NCI-H524 treated with DMSO at 0.1 percent for 48 hours (cell line): ENCODE results near the gene C4BPB.

Source experiments
- DNase-seq: peaks from one replicate; lab custom pipeline; 2025; lab: John Stamatoyannopoulos, UW

C4BPB gene

DNA sequence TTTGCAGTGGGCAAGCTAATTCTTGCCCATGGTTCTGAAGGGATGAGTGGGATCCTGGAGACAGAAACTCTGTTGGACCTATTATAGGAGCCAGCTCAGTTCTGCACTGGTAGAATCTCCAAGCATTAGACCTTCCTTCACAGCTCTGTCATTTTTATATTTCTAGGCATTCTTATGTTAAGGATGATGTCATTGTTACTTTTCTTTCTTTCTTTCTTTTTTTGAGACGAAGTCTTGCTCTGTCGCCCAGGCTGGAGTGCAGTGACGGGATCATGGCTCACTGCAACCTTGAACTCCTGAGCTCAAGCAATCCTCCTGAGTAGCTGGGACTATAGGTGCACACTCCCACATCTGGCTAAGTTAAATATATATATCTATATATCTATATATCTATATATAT, 28.1 kb upstream of the C4BPB start:
- no peak for DNase-seq

DNA sequence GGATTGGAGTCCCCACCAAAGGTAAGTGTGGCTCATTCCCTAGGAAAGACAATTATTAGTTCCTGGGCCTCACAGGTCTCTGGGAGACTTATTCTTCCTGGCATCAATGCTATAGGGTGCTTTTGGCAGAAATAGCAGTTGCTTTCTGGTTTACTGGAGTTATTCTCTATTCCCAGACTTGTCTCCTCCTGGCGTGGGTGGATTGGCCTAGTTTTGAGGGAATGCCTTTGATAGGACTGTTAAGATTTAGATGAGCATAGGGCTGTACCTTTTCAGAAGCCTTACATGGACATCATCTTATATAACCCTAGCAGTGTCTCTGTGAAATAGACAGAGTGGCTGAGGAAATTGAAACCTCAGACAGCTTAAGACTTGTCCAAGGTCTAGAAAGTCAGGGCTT, 26.6 kb upstream of the C4BPB start:
- no peak for DNase-seq

GRCh38 chr1:207063014-207063413, 25.6 kb upstream of the C4BPB start:
- DNase-seq = no peak

DNA sequence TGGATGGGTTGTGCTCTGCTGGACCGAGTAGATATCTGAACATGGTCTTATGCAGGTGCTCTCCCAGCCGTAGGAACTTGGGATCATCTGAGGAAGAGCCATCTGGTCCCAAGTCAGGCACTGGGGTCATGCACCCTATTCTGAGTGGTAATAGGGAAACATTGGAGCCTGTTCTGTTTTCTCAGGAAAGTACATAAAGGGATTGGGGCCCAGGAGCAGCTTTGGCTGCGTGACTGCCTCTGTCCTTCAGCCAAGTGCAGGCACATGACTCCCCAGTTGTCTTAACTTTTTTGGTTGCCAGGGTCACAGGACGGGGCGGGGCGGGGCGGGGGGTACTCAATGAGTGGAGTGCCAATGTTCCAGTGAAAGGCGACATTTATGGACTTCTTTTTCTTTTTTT, 24.1 kb upstream of the C4BPB start:
- DNase-seq = no peak

DNA sequence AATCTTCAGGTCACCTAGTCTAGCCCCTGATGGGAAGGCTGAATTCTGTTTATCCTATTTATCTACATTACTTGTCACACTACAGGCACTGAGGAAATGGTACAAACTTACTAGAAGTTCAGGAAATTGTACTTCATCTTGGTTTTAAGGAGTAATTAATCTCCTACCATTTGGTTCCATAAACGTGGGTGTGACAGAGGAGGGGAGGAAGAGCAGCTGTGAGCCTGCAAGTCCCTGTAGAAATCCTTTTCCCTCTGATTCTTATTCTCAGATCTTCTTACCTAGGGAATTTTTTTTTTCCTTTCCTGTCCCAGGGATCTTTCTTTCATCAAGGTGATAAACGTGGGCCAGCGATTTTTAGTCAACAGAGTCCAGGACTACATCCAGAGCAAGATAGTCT, 21.5 kb upstream of the C4BPB start:
- DNase-seq = no peak

GRCh38 chr1:207067665-207068064, 21.0 kb upstream of the C4BPB start:
- no peak for DNase-seq

- DNase-seq = no peak
These were observed 19.6 kb upstream of the C4BPB start for GRCh38 chr1:207069061-207069460.

- DNase-seq = no peak
These were observed 18.7 kb upstream of the C4BPB start for GRCh38 chr1:207069858-207070506.

GRCh38 chr1:207070811-207071210, 17.8 kb upstream of the C4BPB start:
- no peak for DNase-seq

DNA sequence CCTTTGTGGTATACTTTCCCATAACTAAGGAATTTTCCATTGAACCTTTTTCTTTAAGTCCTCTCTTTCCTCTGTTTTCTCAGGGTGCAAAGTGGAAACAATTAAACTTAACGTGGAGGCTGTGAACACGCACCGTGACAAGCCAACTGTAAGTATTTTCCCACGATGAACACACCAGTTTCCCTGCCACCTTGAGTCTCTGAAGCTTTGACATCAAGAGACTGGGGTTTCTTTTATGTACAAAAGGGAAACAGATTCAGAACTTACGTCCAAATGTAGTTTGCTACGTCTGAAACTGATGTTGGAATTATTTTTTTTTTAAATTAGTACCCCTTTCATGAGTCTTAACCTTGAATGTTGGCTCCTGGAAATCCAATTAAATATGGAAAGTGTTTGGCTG, 17.2 kb upstream of the C4BPB start:
- no peak for DNase-seq

DNA sequence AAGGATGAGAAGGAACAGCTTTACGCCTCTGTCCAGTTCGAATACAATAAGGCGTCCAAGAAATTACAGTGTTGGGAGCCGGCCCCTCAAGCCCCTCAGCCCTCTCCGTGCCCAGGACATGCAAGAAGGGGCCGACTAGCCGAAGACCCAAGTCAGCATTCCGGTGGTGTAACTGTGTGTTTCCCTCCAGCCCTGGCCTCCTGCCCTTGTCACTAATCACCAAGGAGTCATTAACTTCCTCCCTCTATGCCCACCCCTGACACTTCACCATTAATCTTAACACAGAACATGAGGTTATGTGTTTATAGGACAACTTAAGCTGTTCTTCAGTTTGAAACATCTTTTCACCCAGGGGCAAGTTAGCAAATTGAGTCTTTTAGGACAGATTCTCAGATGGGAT, 16.4 kb upstream of the C4BPB start:
- no peak for DNase-seq

GRCh38 chr1:207073906-207074820, 14.5 kb upstream of the C4BPB start:
- no peak for DNase-seq

DNA sequence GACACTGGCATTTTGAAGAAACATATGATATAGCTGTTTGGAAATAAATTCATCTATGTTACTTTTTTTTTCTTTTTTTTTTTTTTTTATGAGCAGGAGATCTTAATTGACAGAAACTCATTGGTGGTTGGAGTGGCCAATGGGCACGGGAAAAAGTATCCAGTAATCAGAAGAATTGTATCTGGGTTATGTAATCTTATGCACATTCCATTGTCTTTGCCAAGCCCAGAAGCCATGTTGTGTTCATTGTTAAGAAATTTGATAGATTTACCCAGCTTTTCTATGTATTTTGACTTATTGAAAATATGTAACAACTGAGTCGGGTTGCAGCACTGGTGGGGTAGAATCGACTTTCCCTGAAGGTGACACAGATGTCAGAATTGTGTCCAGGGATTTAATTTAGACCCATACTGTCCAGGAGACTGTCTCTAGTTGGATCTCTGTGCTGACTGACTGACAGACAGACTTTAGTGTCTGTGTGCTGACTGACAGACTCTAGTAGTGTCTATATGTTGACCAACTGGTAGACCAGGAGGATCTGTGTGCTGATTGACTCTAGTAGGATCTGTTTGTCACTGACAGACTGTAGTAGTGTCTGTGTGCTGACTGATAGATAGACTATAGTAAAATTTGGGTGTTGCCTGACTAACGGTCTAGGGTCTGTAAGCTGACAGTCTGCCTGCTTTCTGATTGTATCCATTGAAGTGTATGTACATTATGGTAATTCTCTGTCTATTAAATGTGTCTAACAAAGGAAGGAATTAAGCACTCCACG, 12.3 kb upstream of the C4BPB start:
- no peak for DNase-seq

- DNase-seq = no peak
These were observed 11.6 kb upstream of the C4BPB start for GRCh38 chr1:207077012-207077411.

- peak; percentile 9 for DNase-seq
These were observed 10.9 kb upstream of the C4BPB start for GRCh38 chr1:207077470-207078377.

DNA sequence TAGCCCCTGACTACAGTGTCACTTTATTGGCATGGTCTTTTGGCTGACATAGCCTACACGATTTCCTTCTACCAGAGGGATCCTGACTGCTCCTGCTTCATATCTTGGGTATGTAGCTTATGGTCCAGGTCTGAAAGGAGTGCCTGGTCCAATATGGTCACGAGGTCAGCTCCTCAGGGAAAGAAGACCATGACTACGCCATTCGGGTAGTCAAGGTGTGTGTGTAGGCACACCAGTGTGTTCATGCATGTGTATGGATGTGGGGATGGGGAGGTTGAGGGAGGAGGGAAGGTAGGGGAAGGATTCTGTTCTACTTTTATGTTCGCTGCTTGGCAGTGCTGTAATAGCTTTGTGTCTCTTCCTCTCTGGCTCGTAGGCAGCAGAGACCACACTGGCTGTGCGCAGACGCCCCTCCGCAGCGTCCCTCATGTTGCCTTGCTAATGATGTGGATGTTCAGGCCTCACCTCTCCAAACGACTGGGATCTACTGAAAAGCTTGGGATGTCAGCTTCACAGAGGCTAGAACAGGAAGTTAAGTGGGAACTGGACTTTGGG, 10.0 kb upstream of the C4BPB start:
- no peak for DNase-seq

DNA sequence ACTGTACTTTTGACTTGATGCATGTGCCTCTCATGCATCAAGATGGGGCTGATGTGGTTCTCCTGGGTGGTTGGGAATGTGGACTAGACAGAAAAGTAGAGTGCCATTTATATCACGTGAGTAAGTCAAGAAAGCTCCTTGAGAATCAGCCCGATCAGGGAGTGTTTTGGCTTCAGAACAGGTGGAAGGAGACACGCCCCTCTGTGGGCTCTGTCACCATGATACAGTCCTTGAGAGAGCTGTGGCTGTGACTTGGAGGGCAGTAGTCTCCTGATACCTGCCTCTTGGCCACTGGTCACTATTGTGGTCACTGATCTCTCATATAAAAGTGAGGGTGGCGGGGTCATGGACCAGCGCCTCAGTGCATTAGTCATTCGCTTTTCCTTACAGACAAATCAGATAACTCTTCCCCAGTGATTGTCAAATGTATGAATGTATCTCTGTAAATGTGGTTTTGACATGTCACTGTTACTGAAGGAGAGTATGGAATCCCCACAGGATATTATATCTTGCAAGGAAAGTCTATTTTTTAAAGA, 8.9 kb upstream of the C4BPB start:
- no peak for DNase-seq

DNA sequence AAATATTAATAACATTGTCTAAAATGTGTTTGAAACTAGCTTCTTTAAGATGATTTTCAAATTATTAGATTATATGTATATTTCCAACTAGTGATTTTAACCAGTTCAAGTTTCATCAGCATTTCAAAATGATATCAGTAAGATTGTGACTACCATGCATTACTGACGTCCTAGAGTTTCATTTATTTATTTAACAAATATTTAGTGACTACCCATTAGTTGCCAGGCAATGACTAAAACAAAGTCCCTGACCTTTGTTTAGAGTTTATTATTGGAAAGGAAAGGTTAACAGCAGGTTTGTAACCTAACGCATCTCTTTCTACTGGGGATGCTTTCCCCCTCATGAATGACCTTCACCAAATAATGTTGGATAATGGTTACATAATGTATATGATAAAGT, 7.6 kb upstream of the C4BPB start:
- DNase-seq = no peak

GRCh38 chr1:207081806-207082205, 6.9 kb upstream of the C4BPB start:
- DNase-seq = no peak

GRCh38 chr1:207084232-207084631, 4.4 kb upstream of the C4BPB start:
- no peak for DNase-seq

- no peak for DNase-seq
These were observed 3.9 kb upstream of the C4BPB start for GRCh38 chr1:207084701-207085180.
